SK-N-SH (cell line): Measurements from ENCODE around the gene OR2D2. TPM values are rescaled to one million over a fixed set of nuclear protein-coding genes. Genes with fewer than 3 reads are reported as not detected.

Experiments
- CTCF ChIA-PET: fragments of 300-600, 350-600 bp; formaldehyde crosslinking; extraction: SDS; loops from one replicate; lab custom pipeline; 2021; lab: Yijun Ruan, JAX
- POLR2A ChIA-PET: fragments of 350-600 bp; sonication (Branson Sonifier 250); formaldehyde crosslinking; extraction: SDS; loops from one replicate; lab custom pipeline; 2020; ENCODE audit warnings: antibody characterized with exemption, inconsistent platforms; lab: Yijun Ruan, JAX
- DNase-seq: peaks from one replicate; pipeline ENCODE4 v3.0.0; 2012
- H2AFZ ChIP-seq: fragments of 200-600 bp; sonication (generic); 2 replicates; pipeline ENCODE4 v1.8.1; 2016; ENCODE audit warnings: antibody characterized with exemption, mild to moderate bottlenecking, low read depth
- H3F3A ChIP-seq: fragments of 200-600 bp; sonication (generic); replicated peaks from 2 replicates; pipeline ENCODE3; 2016; ENCODE audit warnings: antibody characterized with exemption, mild to moderate bottlenecking; ENCODE audit not compliant: insufficient read depth
- H3K27ac ChIP-seq, 2 experiments: fragments of 200-500 bp in 1 of 2; fragments of 200-600 bp in 1 of 2; sonication (Bioruptor generic) in 1 of 2; sonication (generic), shearing (Covaris generic) in 1 of 2; 2 replicates each; pipeline versions ENCODE4 v1.5.1 to v1.6.1; 2014 to 2016; ENCODE audit warnings: low read depth in 2 of 2, inconsistent platforms in 1 of 2, low read length in 1 of 2, mild to moderate bottlenecking in 1 of 2, mixed read lengths in 1 of 2
- H3K27me3 ChIP-seq: fragments of 200-600 bp; sonication (generic), shearing (Covaris generic); 2 replicates; pipeline ENCODE4 v1.6.1; 2016; ENCODE audit warnings: mixed run types; ENCODE audit not compliant: insufficient read depth
- H3K36me3 ChIP-seq, 2 experiments: fragments of 200-500 bp in 1 of 2; fragments of 200-600 bp in 1 of 2; sonication (Bioruptor generic) in 1 of 2; sonication (generic) in 1 of 2; replicated peaks in 1 of 2; 2 replicates each; pipeline versions ENCODE3 to v1.5.1; 2014 to 2016; ENCODE audit warnings: low read length in 1 of 2, mild to moderate bottlenecking in 1 of 2; ENCODE audit not compliant: insufficient read depth in 2 of 2, control insufficient read depth in 1 of 2
- H3K4me1 ChIP-seq, 2 experiments: fragments of 200-500 bp in 1 of 2; fragments of 200-600 bp in 1 of 2; sonication (Bioruptor generic) in 1 of 2; sonication (generic), shearing (Covaris generic) in 1 of 2; 2 replicates each; pipeline versions ENCODE4 v1.5.1 to v1.6.1; 2014 to 2016; ENCODE audit warnings: low read depth in 1 of 2, low read length in 1 of 2, mixed run types in 1 of 2; ENCODE audit not compliant: insufficient read depth in 2 of 2, control insufficient read depth in 1 of 2
- H3K4me2 ChIP-seq: fragments of 200-600 bp; sonication (generic), shearing (Covaris generic); 2 replicates; pipeline ENCODE4 v1.6.1; 2017; ENCODE audit warnings: mixed run types
- H3K4me3 ChIP-seq, 2 experiments: fragments of 200-500 bp in 1 of 2; fragments of 200-600 bp in 1 of 2; sonication (Bioruptor generic) in 1 of 2; sonication (generic), shearing (Covaris generic) in 1 of 2; 2 replicates each; pipeline versions ENCODE4 v1.5.1 to v1.8.1; 2014 to 2016; ENCODE audit warnings: low read depth in 2 of 2, inconsistent platforms in 1 of 2, low read length in 1 of 2, mild to moderate bottlenecking in 1 of 2, mixed read lengths in 1 of 2, moderate library complexity in 1 of 2
- H3K79me2 ChIP-seq: fragments of 200-600 bp; sonication (generic); 2 replicates; pipeline ENCODE4 v1.8.1; 2017; ENCODE audit warnings: mild to moderate bottlenecking; ENCODE audit not compliant: insufficient read depth
- H3K9ac ChIP-seq: fragments of 200-600 bp; sonication (generic); 2 replicates; pipeline ENCODE4 v1.6.1; 2017; ENCODE audit warnings: mixed run types
- H3K9me2 ChIP-seq: fragments of 200-600 bp; sonication (generic); 2 replicates; pipeline ENCODE4 v1.6.1; 2017; ENCODE audit warnings: mixed run types
- H3K9me3 ChIP-seq: fragments of 200-600 bp; sonication (generic); 2 replicates; pipeline ENCODE4 v1.6.1; 2017; ENCODE audit warnings: mixed run types, mild to moderate bottlenecking, moderate library complexity
- H4K20me1 ChIP-seq: fragments of 200-600 bp; sonication (generic); 2 replicates; pipeline ENCODE4 v1.6.1; 2017; ENCODE audit warnings: mild to moderate bottlenecking, mixed run types; ENCODE audit not compliant: insufficient read depth
- CHD2 ChIP-seq: fragments of 150-350 bp; IDR thresholded peaks from 2 replicates; pipeline ENCODE4 v1.6.1; 2018; ENCODE audit warnings: low read length; ENCODE audit not compliant: partially characterized antibody
- ELF1 ChIP-seq: IDR thresholded peaks from 2 replicates; pipeline ENCODE4 v1.4.0; 2012
- EZH2phosphoT487 ChIP-seq: fragments of 200-600 bp; sonication (generic); IDR thresholded peaks from 2 replicates; pipeline ENCODE4 v1.6.1; 2017; ENCODE audit warnings: low read depth, mixed run types, mild to moderate bottlenecking, antibody characterized with exemption, moderate library complexity, borderline replicate concordance
- FOSL2 ChIP-seq: IDR thresholded peaks from 2 replicates; pipeline ENCODE4 v1.4.0; 2012; ENCODE audit warnings: low read depth, mild to moderate bottlenecking, moderate library complexity, borderline replicate concordance
- FOXJ3 ChIP-seq: sonication (generic); formaldehyde crosslinking; IDR thresholded peaks from 2 replicates; pipeline ENCODE4 v1.5.1; 2020; ENCODE audit warnings: mild to moderate bottlenecking, missing genetic modification reagents
- MEF2A ChIP-seq: IDR thresholded peaks from 2 replicates; pipeline ENCODE4 v1.4.0; 2012; ENCODE audit warnings: low read depth, borderline replicate concordance
- NFIC ChIP-seq: IDR thresholded peaks from 2 replicates; pipeline ENCODE4 v1.4.0; 2012; ENCODE audit warnings: borderline replicate concordance
- NRF1 ChIP-seq: IDR thresholded peaks from 2 replicates; pipeline ENCODE4 v1.6.1; 2012; ENCODE audit warnings: low read depth, mild to moderate bottlenecking, low read length
- PBX3 ChIP-seq: IDR thresholded peaks from 2 replicates; pipeline ENCODE4; 2012
- POLR2AphosphoS5 ChIP-seq: IDR thresholded peaks from 2 replicates; pipeline ENCODE4 v1.6.1; 2012; ENCODE audit warnings: low read depth, low read length
- RCOR1 ChIP-seq: fragments of 150-350 bp; IDR thresholded peaks from 2 replicates; pipeline ENCODE4 v1.6.1; 2017; ENCODE audit warnings: antibody characterized with exemption, low read length
- REST ChIP-seq: IDR thresholded peaks from 2 replicates; pipeline ENCODE4 v1.6.1; 2012; ENCODE audit warnings: mild to moderate bottlenecking, low read depth, low read length, moderate library complexity
- RXRA ChIP-seq: IDR thresholded peaks from 2 replicates; pipeline ENCODE4 v1.4.0; 2012; ENCODE audit warnings: low read depth, mild to moderate bottlenecking, borderline replicate concordance
- SIN3A ChIP-seq: IDR thresholded peaks from 2 replicates; pipeline ENCODE4 v1.6.1; 2012; ENCODE audit warnings: low read depth, mild to moderate bottlenecking, low read length, moderate library complexity, borderline replicate concordance
- SMC3 ChIP-seq: IDR thresholded peaks from 2 replicates; pipeline ENCODE4 v1.6.1; 2012; ENCODE audit warnings: low read depth, low read length, improper control_type of control experiment
- TAF1 ChIP-seq: IDR thresholded peaks from 2 replicates; pipeline ENCODE4 v1.6.1; 2012; ENCODE audit warnings: low read depth, mild to moderate bottlenecking, low read length, moderate library complexity, borderline replicate concordance
- TCF12 ChIP-seq: IDR thresholded peaks from 2 replicates; pipeline ENCODE4 v1.4.0; 2012
- TEAD4 ChIP-seq: IDR thresholded peaks from 2 replicates; pipeline ENCODE4 v1.4.0; 2012; ENCODE audit warnings: mild to moderate bottlenecking, borderline replicate concordance; ENCODE audit not compliant: insufficient read depth
- YY1 ChIP-seq: IDR thresholded peaks from 2 replicates; pipeline ENCODE4 v1.4.0; 2012; ENCODE audit warnings: low read depth, mild to moderate bottlenecking
- WGBS: methylation state at CpG from one replicate; pipeline ENCODE4 v1.1.6; 2017; ENCODE audit warnings: low lambda C conversion rate; 5-methylcytosine and 5-hydroxymethylcytosine counted together
- polyA plus RNA-seq, 3 experiments: library from polyadenylated mRNA; depleted of rRNA; stranded (reverse); fragments of >200 nt; gene quantifications; 2 replicates each; pipeline ENCODE4 v1.2.3, GENCODE V29; 2012

OR2D2 gene
- polyA plus RNA-seq, 1 of the 3 experiments (the other 2 are of a cell fraction), result not detected

GRCh38 chr11:6871278-6871677 is 21.0 kb downstream of the OR2D2 start:
- Histone ChIP-seq H3K27me3 (no peaks in the 10 kb centered on the region), H3K4me1 (no peaks in the 10 kb centered on the region), H3K4me2 (no peak overlapping the region), H3K9me2 (no peaks in the 10 kb centered on the region), H3K27ac (no peak overlapping the region), H3K9me3 (no peaks in the 10 kb centered on the region), H4K20me1 (no peaks in the 10 kb centered on the region), H3K4me3 (no peak overlapping the region), H3K9ac (no peak overlapping the region), H2AFZ (no peak overlapping the region), H3F3A (no peaks in the 10 kb centered on the region), H3K79me2 (no peaks in the 10 kb centered on the region), H3K36me3 (no peaks in the 10 kb centered on the region)
- TF ChIP-seq SMC3 (no peak), NFIC (no peak)
- WGBS, result 3% methylated on average over 1 of the region's 1 CpG
- no peak for DNase-seq
- CTCF ChIA-PET, result no interaction called here
- POLR2A ChIA-PET, result no interaction called here

- CTCF ChIA-PET, result interaction anchor here (0.6 to 1.0 kb wide), 3 partner anchors 52 to 843 kb away, joined by 3 read pairs; partner anchors contain the start of gene ZNF215
- no peak for DNase-seq
- H3K9me3 ChIP-seq, result no peaks in the 10 kb centered on the region
- H3K9ac ChIP-seq, result no peak overlapping the region
- POLR2A ChIA-PET, result no interaction called here
- no peaks in the 10 kb centered on the region for H4K20me1 ChIP-seq
- H3K4me2 ChIP-seq, result no peak overlapping the region
- WGBS, result 0% methylated on average over 1 of the region's 1 CpG
- no peaks in the 10 kb centered on the region for H3K4me1 ChIP-seq
- H3F3A ChIP-seq, result no peaks in the 10 kb centered on the region
- no peaks in the 10 kb centered on the region for H3K27me3 ChIP-seq
- H2AFZ ChIP-seq, result no peak overlapping the region
- H3K9me2 ChIP-seq, result no peaks in the 10 kb centered on the region
- H3K79me2 ChIP-seq, result no peaks in the 10 kb centered on the region
- H3K36me3 ChIP-seq, result no peaks in the 10 kb centered on the region
- H3K27ac ChIP-seq, result no peak overlapping the region
- TF ChIP-seq RCOR1 (no peak), TEAD4 (no peak), FOSL2 (no peak), POLR2AphosphoS5 (no peak), SMC3 (no peak), FOXJ3 (CRISPR knock-in tag) (no peak), SIN3A (no peak), MEF2A (no peak), EZH2phosphoT487 (no peak), YY1 (no peak), TAF1 (no peak), PBX3 (no peak), CHD2 (no peak), NRF1 (no peak), ELF1 (no peak), RXRA (no peak), REST (no peak), TCF12 (no peak)
- H3K4me3 ChIP-seq, result no peak overlapping the region
Measured at GRCh38 chr11:6864438-6864837, 27.9 kb downstream of the OR2D2 start.
